NK-92 treated with Interleukin-12 subunit alpha and Interleukin-12 subunit beta, amount 100 ng/mL, for 24 hours (cell line): ENCODE data around the gene OR52B6.
"Not testable (repeated sequence)": the region's sequence is repeated elsewhere in the genome, so short reads cannot be mapped to it uniquely, and the experiment has no call there.

Experiments used
- DNase-seq: peaks from one replicate; lab custom pipeline; 2025; lab: John Stamatoyannopoulos, UW

The OR52B6 gene

GRCh38 chr11:5580577-5580976, at the start of gene OR52B6:
Gene OR52B6, plus strand, starts transcription at chr11:5580877. Its CDS starts 0 bp downstream, at chr11:5580877.
- DNase-seq: no peak

- DNase-seq: no peak
Observed at GRCh38 chr11:5531053-5531831, 49.4 kb upstream of the OR52B6 start.

GRCh38 chr11:5534046-5534445, 46.6 kb upstream of the OR52B6 start:
- DNase-seq: no peak

- no peak for DNase-seq
Observed at GRCh38 chr11:5536482-5536881, 44.2 kb upstream of the OR52B6 start.

- no peak for DNase-seq
Observed at GRCh38 chr11:5541427-5541826, 39.2 kb upstream of the OR52B6 start.

- DNase-seq: no peak
Observed at GRCh38 chr11:5546457-5546856, 34.2 kb upstream of the OR52B6 start.

- DNase-seq: no peak
Observed at GRCh38 chr11:5547982-5548381, 32.7 kb upstream of the OR52B6 start.

GRCh38 chr11:5548440-5548839, 32.2 kb upstream of the OR52B6 start, which contains the start of gene OR52H1:
Gene OR52H1, minus strand, starts transcription at chr11:5548540. Its CDS starts 3,035 bp downstream, at chr11:5545505.
- DNase-seq: no peak

GRCh38 chr11:5550440-5551095, 30.1 kb upstream of the OR52B6 start:
- DNase-seq: no peak

- no peak for DNase-seq
Observed at GRCh38 chr11:5553343-5553742, 27.3 kb upstream of the OR52B6 start.

GRCh38 chr11:5556596-5557188, 24.0 kb upstream of the OR52B6 start:
- no peak for DNase-seq

GRCh38 chr11:5557751-5558150, 22.9 kb upstream of the OR52B6 start:
- DNase-seq: no peak

- no peak for DNase-seq
Observed at GRCh38 chr11:5564259-5565019, 16.2 kb upstream of the OR52B6 start.

GRCh38 chr11:5574654-5575053, 6.0 kb upstream of the OR52B6 start:
- DNase-seq: no peak

- DNase-seq: no peak
Observed at GRCh38 chr11:5575152-5575551, 5.5 kb upstream of the OR52B6 start.

GRCh38 chr11:5577101-5577500, 3.6 kb upstream of the OR52B6 start:
- no peak for DNase-seq

GRCh38 chr11:5581014-5581413, 337 bp downstream of the OR52B6 start:
- DNase-seq: no peak

- not testable (repeated sequence) for DNase-seq
Observed at GRCh38 chr11:5584458-5584857, 3.8 kb downstream of the OR52B6 start.

- DNase-seq: not testable (repeated sequence)
Observed at GRCh38 chr11:5589906-5590305, 9.2 kb downstream of the OR52B6 start.

- no peak for DNase-seq
Observed at GRCh38 chr11:5591613-5592012, 10.9 kb downstream of the OR52B6 start.

GRCh38 chr11:5592615-5593014, 11.9 kb downstream of the OR52B6 start:
- no peak for DNase-seq

- DNase-seq: no peak
Observed at GRCh38 chr11:5593146-5593545, 12.5 kb downstream of the OR52B6 start.
